ELR (cell line): ENCODE data around the gene SPNS2.
"Not testable (repeated sequence)": the region's sequence is repeated elsewhere in the genome, so short reads cannot be mapped to it uniquely, and the experiment has no call there.

Experiments
- DNase-seq: peaks from one replicate; pipeline ENCODE4 v3.0.0-alpha.2; 2015; ENCODE audit warnings: low read depth

Gene SPNS2

GRCh38 chr17:4566785-4567184, 68.1 kb downstream of the SPNS2 start:
- peak; percentile 75 for DNase-seq

GRCh38 chr17:4569591-4569990, 70.9 kb downstream of the SPNS2 start:
- DNase-seq = no peak

GRCh38 chr17:4572131-4572530, 73.5 kb downstream of the SPNS2 start:
- no peak for DNase-seq

- no peak for DNase-seq
These were observed 74.4 kb downstream of the SPNS2 start for GRCh38 chr17:4573115-4573514.

GRCh38 chr17:4573669-4574068, 75.0 kb downstream of the SPNS2 start:
- DNase-seq = peak; percentile 31

GRCh38 chr17:4574448-4575045, 75.9 kb downstream of the SPNS2 start:
- DNase-seq = no peak

- no peak for DNase-seq
These were observed 77.5 kb downstream of the SPNS2 start for GRCh38 chr17:4576161-4576558.

DNA sequence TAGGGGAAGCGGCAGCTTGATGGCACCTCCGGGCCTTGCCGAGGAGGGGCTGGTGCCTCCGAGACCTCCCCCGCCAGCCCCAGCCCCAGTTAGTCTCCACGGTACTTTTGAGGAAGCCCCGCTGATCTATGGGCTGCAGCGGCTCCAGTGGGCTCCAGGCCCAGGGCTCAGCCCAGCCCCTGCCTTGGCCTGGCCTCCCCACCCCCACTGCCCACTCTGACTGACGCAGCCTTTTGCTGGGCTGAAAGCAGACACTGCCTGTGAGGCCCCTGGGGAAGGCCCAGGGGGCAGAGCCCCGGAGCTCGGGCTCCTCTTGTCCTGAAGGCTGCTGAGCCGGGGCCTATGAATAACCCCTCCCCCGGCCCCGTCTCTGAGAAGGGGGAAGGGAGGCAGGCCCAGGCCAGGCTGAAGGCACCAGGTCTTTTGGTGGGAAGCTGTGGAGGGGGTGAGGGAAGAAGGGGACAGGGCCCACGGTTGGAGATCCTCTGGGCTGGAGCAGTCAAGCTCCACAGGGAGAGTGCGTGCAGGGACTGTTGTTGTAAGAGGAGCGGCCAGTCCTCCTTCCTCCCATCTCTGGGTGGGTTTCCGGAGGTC, 78.1 kb downstream of the SPNS2 start:
- DNase-seq = no peak

DNA sequence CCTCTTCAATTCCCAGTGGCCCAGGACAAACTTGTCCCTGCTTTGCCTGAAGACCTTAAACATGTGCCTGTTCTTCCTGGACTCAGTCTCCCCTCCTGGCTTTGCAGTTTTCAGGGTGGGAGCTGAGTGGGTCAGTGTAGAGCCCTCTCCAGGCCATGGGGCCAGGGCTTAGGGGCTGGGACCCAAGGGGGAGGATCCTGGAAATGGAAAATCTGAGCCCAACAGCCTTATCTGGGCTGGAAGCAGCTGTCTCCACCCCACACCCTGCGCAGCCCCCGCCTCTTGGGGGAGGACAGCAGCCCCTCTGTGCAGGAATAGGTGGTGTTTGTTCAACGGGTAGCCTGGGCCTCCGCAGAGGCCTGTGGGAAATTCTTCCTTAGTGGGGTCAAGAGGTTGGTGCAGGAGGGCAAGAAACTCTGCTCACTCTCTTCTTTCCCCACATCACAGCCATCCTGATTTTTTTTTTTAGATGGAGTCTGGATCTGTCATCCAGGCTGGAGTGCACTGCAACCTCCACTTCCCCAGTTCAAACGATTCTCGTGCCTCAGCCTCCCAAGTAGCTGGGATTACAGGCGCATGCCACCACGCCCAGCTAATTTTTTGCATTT, 78.8 kb downstream of the SPNS2 start:
- no peak for DNase-seq

DNA sequence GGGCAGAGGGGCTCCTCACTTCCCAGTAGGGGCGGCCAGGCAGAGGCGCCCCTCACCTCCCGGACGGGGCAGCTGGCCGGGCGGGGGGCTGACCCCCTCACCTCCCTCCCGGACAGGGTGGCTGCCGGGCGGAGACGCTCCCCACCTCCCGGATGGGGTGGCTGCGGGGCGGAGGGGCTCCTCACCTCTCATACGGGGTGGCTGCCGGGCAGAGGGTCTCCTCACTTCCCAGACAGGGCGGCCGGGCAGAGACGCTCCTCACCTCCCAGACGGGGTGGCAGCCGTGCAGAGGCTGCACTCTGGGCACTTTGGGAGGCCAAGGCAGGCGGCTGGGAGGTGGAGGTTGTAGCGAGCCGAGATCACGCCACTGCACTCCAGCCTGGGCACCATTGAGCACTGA, 79.7 kb downstream of the SPNS2 start:
- not testable (repeated sequence) for DNase-seq

GRCh38 chr17:4579678-4580077, 81.0 kb downstream of the SPNS2 start:
- DNase-seq = no peak

GRCh38 chr17:4580291-4580690, 81.6 kb downstream of the SPNS2 start:
- DNase-seq = no peak

DNA sequence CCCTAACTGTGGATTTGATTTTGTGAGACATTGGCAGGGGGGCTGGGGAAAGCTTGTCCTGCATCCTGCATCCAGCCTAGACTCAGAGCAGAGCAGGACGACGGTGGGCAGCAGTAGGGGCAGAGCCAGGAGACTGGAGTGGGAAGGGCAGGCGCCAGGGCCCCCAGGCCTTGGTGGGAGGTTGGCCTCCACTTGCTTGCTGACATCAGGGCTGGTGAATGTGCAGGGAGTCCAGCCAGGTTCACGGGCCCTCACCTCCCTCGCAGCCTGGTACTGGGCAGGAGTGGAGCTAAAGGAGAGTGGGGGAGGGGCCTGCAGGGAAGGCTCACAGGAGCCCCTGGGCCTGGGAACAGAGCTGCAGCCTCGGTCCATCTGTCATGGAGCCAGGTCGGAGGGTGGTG, 83.4 kb downstream of the SPNS2 start:
- DNase-seq = no peak

GRCh38 chr17:4582691-4583090, 84.0 kb downstream of the SPNS2 start:
- no peak for DNase-seq

DNA sequence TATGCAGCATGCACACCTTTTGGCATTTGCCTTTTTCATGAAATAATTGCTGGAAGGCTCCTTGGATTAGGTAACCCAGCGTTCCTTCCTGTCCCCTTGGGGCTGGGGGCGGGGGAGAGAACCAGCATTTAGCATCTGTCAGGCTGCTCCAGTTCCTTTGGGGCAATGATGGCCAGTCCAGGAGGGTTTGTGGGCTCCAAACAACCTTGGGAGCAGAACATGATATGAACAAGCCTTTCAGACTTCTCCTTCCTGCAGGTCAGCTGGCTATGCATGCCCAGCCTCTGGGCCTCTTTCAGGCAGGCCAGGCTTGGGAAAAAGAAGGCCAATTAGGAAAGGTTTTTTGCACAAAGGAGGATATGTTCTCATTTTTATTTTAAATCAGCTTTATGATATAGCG, 84.5 kb downstream of the SPNS2 start:
- no peak for DNase-seq

- DNase-seq = peak; percentile 45
These were observed 85.1 kb downstream of the SPNS2 start for GRCh38 chr17:4583782-4584100.

DNA sequence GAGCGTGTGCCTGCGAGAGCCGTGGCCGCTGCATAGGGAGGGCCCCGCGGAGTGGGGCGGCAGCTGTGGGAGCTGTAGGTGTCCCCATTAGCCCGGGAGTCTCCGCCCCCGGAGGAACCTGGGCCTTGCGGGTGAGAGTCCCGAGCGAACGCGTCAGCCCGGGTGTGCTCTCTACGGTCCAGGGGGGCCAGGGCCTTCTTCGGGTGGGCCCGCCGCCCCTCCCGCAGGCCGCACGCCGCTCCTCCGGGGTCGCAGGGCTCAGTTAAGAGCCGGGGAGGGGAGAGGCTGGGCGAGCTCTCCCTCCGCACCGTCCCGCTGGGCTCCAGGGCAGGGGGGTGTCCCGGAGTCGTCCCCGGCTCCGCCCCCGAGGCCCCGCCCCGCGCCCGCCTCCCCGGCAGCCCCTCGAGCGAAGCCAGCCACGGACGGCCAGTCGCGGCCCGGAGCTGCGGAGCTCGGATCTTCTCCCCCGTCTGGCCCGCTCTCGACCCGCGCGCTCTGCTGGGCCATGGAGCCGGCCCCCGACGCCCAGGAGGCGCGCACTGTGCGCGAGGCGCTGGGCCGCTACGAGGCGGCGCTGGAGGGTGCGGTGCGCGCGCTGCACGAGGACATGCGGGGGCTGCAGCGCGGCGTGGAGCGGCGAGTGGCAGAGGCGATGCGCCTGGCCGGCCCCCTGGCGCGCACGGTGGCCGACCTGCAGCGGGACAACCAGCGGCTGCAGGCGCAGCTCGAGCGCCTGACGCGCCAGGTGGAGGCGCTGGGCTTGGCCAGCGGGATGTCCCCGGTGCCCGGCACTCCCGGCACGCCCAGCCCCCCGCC, 85.6 kb downstream of the SPNS2 start, which contains the start of gene SMTNL2:
Gene SMTNL2, plus strand, starts transcription at position 429 of the 816 bp plus-strand sequence. Its CDS starts 77 bp downstream, at position 506.
- DNase-seq = no peak

- DNase-seq = no peak
These were observed 86.4 kb downstream of the SPNS2 start for GRCh38 chr17:4584917-4585637.

- no peak for DNase-seq
These were observed 86.9 kb downstream of the SPNS2 start for GRCh38 chr17:4585638-4585994.

- no peak for DNase-seq
These were observed 87.4 kb downstream of the SPNS2 start for GRCh38 chr17:4586043-4586442.

GRCh38 chr17:4587195-4587594, 88.5 kb downstream of the SPNS2 start:
- DNase-seq = no peak

GRCh38 chr17:4587803-4588202, 89.1 kb downstream of the SPNS2 start:
- no peak for DNase-seq
